Heart left ventricle (tissue), 16 donors: ENCODE measurements around the gene TNS3. TPM values are rescaled to one million over a fixed set of nuclear protein-coding genes. Genes with fewer than 3 reads are reported as not detected.

ENCODE experiments used
- ATAC-seq, 4 donors: fragments of 200-7000 bp; cut with Tn5 transposase; one replicate each; pipeline ENCODE4 v1.9.1; 2020 to 2022; ENCODE audit warnings: moderate library complexity in 4 of 4, mild to moderate bottlenecking in 3 of 4, moderate number of reproducible peaks in 1 of 4
- DNase-seq, 5 donors: peaks; one replicate each; pipeline ENCODE4 v3.0.0-alpha.2; 2020
- H3K27ac ChIP-seq, 12 donors: fragments of 200-600 bp; sonication (generic) in 4 of 12; one replicate each; pipeline versions ENCODE4 v1.5.0 to v1.8.0; 2016 to 2022; ENCODE audit warnings: mild to moderate bottlenecking in 2 of 12
- H3K27me3 ChIP-seq, 9 donors: fragments of 200-600 bp; sonication (generic) in 2 of 9; one replicate each; pipeline versions ENCODE4 v1.5.1 to v1.8.0; 2016 to 2022; ENCODE audit warnings: mild to moderate bottlenecking in 3 of 9
- H3K36me3 ChIP-seq, 9 donors: fragments of 200-600 bp; sonication (generic) in 2 of 9; one replicate each; pipeline versions ENCODE4 v1.5.0 to v1.8.0; 2018 to 2022; ENCODE audit warnings: mild to moderate bottlenecking in 2 of 9
- H3K4me1 ChIP-seq, 12 donors: fragments of 200-600 bp; sonication (generic) in 4 of 12; one replicate each; pipeline versions ENCODE4 v1.5.0 to v1.8.0; 2016 to 2022; ENCODE audit warnings: mild to moderate bottlenecking in 3 of 12
- H3K4me3 ChIP-seq, 12 donors: fragments of 200-600 bp; sonication (generic) in 4 of 12; one replicate each; pipeline versions ENCODE4 v1.5.0 to v1.8.0; 2017 to 2022; ENCODE audit warnings: mild to moderate bottlenecking in 9 of 12, moderate library complexity in 4 of 12
- H3K9me3 ChIP-seq, 12 donors: fragments of 200-600 bp; sonication (generic) in 4 of 12; one replicate each; pipeline versions ENCODE4 v1.5.0 to v1.8.0; 2016 to 2022; ENCODE audit warnings: mild to moderate bottlenecking in 1 of 12
- POLR2A ChIP-seq, 2 donors: fragments of 450-650 bp; IDR thresholded peaks; one replicate each; pipeline ENCODE4 v1.6.1; 2017; ENCODE audit warnings: antibody characterized with exemption in 2 of 2, mild to moderate bottlenecking in 2 of 2, moderate library complexity in 2 of 2
- WGBS, 4 donors: extraction: QIAGEN DNeasy Blood & Tissue Kit in 2 of 4; methylation state at CpG; one replicate each; pipeline versions ENCODE4 v1.1.5 to v1.1.7; 2013 to 2018; 5-methylcytosine and 5-hydroxymethylcytosine counted together
- intact Hi-C, 10 donors: fragments of 100-400 bp; cut with DNase I; formaldehyde crosslinking; loops; one replicate each; pipeline versions ENCODE4 v1.11.1 to v1.14.2; 2022
- polyA plus RNA-seq, 2 donors: library from polyadenylated mRNA; stranded (reverse); fragments of 200-250 nt; gene quantifications; one replicate each; pipeline ENCODE4 v1.2.3, GENCODE V29; 2013
- total RNA-seq, 9 donors: library from RNA; depleted of rRNA in 2 of 9; stranded (reverse); fragments of >200 nt in 2 of 9; fragmentation: NEBNext Ultra II Directional in 3 of 9; extraction: Animal tissue kit (Norgen Biotek cat#: 25700) in 3 of 9; gene quantifications; one replicate each; pipeline versions ENCODE4 v1.1.0 to v1.2.4, GENCODE V29; 2016 to 2023
- TF ChIP-seq, protein P1 (sequence below), 12 donors: fragments of 200-600 bp; sonication (generic) in 4 of 12; IDR thresholded peaks; one replicate each; pipeline versions ENCODE4 v1.5.0 to v1.8.0; 2018 to 2022; ENCODE audit warnings: antibody characterized with exemption in 12 of 12, mild to moderate bottlenecking in 5 of 12
- donor health status: ischemic (EF 13 %, LVEDD 7.1; RV severe dilation, severe dysfunction).
- donor health status: healthy with polysubstance abuse.
- donor health status: DM: no; HTN: yes; CAD: no.
- donor health status: DM: no; HTN: no; CAD: no.
- donor health status: ischemic (EF 25% LVEDD 6.9; RV normal size, moderate dysfunction).
- donor health status: ischemic (EF 25% LVEDD 5.7; RV mildly dilated, moderate dysfunction).
- donor health status: healthy.
- donor health status: DM: yes; HTN: yes; CAD: no.
- donor health status: ischemic (EF 35%, LVEDD 5.7; RV mildly dilated, moderate dysfunction).
- donor health status: nonischemic (EF 11% LVEDD 7.7; RV severe dilation, severe dysfunction).
- donor health status: DM: yes; HTN: yes; CAD: no.
- donor health status: PGD.
- donor health status: ischemic (EF 29% LVEDD 5.4; RV normal size, mild dysfunction).
- donor health status: nonischemic (EF 23%, LVEDD 6.1; RV moderate dilation, normal function).

TNS3 gene
- total and polyA plus RNA-seq, 11 donors: 10.1 to 116 (median 32.7) TPM

DNA sequence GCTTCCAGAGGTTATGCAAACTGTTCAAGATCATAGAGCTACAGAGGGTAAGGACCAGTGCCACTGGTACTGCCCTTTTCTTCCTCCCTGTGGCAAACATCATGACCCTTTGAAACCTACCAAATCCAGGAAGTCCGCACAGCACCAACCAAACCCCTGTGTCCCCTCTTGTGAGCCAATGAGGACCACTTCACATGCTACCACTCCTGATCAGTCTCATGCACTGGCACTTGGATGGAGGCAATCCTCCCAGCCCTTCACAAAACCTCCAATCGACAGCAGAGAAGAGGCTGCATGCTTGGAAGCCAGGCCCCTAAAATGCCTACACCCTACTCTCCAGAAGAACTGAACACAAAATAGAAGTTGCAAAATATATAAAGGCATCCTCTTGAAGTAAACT is 248.0 kb downstream of the TNS3 start:
- peaks cover 6 to 68% (median 38%) of the 10 kb centered on the region in 12 donors for H3K4me1 ChIP-seq
- TF ChIP-seq POLR2A (IDR thresholded peaks at IDR 0.05): no peak
- TF ChIP-seq, protein P1, sequence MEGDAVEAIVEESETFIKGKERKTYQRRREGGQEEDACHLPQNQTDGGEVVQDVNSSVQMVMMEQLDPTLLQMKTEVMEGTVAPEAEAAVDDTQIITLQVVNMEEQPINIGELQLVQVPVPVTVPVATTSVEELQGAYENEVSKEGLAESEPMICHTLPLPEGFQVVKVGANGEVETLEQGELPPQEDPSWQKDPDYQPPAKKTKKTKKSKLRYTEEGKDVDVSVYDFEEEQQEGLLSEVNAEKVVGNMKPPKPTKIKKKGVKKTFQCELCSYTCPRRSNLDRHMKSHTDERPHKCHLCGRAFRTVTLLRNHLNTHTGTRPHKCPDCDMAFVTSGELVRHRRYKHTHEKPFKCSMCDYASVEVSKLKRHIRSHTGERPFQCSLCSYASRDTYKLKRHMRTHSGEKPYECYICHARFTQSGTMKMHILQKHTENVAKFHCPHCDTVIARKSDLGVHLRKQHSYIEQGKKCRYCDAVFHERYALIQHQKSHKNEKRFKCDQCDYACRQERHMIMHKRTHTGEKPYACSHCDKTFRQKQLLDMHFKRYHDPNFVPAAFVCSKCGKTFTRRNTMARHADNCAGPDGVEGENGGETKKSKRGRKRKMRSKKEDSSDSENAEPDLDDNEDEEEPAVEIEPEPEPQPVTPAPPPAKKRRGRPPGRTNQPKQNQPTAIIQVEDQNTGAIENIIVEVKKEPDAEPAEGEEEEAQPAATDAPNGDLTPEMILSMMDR (IDR thresholded peaks at IDR 0.05): no peak
- H3K27me3 ChIP-seq: no peaks in the 10 kb centered on the region
- peak overlapping the region in 5 of 12 donors; percentile 1 to 52 (median 28) for H3K27ac ChIP-seq
- 85 to 90% (median 87%) methylated on average over 2 of the region's 2 CpGs for WGBS, 4 donors
- intact Hi-C loops: loop anchor here in 1 of 10 donors (5.0 kb wide), 1 partner anchor 37 kb away; no protein-coding TSS in a partner anchor
- no peak for ATAC-seq
- no peak for DNase-seq
- H3K9me3 ChIP-seq: peaks cover 0 to 8% (median 0%) of the 10 kb centered on the region in 12 donors
- peaks cover 0 to 69% (median 0%) of the 10 kb centered on the region in 9 donors for H3K36me3 ChIP-seq
- H3K4me3 ChIP-seq: no peak overlapping the region

DNA sequence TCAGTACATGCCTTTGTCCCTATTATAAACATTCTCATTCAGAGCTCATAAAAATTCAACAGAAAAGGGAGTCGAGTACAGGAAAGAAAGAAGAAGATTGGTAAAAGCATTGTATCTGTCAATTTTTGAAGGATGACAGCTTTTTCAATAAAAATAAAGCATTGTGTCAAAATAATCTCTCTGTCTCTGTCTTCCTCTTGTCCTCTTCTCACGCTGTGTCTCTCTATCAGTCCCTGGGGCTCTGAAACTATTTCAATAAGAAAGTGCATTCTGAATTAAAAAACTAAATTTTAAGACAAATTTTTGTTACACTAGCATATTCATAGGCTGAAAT is 248.4 kb downstream of the TNS3 start:
- no peak for TF ChIP-seq POLR2A (IDR thresholded peaks at IDR 0.05)
- TF ChIP-seq, protein P1 (IDR thresholded peaks at IDR 0.05): no peak
- no peak for ATAC-seq
- Histone ChIP-seq H3K36me3 (peaks cover 0 to 69% (median 0%) of the 10 kb centered on the region in 9 donors), H3K9me3 (peaks cover 0 to 8% (median 0%) of the 10 kb centered on the region in 12 donors), H3K4me1 (peaks cover 9 to 73% (median 42%) of the 10 kb centered on the region in 12 donors), H3K4me3 (no peak overlapping the region), H3K27me3 (no peaks in the 10 kb centered on the region), H3K27ac (peak overlapping the region in 6 of 12 donors; percentile 14 to 52 (median 24))
- DNase-seq: no peak
- 63 to 77% (median 75%) methylated on average over 2 of the region's 2 CpGs for WGBS, 4 donors
- intact Hi-C loops: loop anchor here in 1 of 10 donors (5.0 kb wide), 1 partner anchor 36 kb away; no protein-coding TSS in a partner anchor

DNA sequence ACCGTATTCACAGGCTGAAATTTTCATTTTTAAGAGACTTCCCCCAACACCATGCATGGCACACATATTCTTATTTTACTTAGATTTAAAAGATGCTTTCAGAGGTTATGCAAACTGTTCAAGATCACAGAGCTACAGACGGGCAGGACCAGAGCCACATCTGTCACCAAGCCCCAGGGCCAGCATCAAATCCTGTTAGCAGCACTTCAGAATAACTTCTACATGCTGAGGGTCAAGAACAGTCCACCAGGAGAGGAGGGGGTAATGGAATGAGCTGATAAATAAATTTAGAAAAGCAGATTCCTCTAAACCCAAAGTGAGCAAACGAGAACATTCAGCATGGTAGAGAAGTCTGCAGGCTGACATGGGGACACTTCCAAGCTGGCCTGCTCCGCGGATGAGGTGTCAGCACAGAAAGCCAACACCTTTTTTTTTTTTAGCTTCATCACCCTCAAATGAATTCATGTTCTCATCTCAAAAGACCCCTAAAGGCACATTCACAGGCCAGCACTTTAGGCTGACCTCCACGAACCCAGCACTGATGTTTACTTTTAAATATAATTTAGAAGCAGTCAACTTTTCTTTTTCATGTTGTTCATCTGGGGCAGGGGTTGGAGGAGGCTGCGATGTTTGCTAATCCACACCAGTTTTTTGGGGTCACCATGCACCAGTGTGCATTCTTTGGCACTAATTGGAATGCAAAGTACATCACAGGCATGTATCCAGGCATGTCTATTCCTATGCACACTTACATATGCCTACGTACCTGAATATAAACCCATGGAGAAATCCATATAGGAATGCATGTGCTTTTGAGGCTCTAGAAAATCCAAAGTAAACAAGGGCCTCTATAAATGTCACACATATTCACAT is 249.0 kb downstream of the TNS3 start:
- peaks cover 0 to 8% (median 0%) of the 10 kb centered on the region in 12 donors for H3K9me3 ChIP-seq
- H3K4me3 ChIP-seq: no peak overlapping the region
- ATAC-seq (no peak), DNase-seq (no peak)
- peaks cover 0 to 66% (median 0%) of the 10 kb centered on the region in 9 donors for H3K36me3 ChIP-seq
- TF ChIP-seq, protein P1 (IDR thresholded peaks at IDR 0.05): no peak
- no peak for TF ChIP-seq POLR2A (IDR thresholded peaks at IDR 0.05)
- H3K27me3 ChIP-seq: no peaks in the 10 kb centered on the region
- intact Hi-C loops: loop anchor here in 1 of 10 donors (5.0 kb wide), 1 partner anchor 36 kb away; no protein-coding TSS in a partner anchor
- 55 to 69% (median 62%) methylated on average over 8 of the region's 8 CpGs for WGBS, 4 donors
- H3K4me1 ChIP-seq: peaks cover 12 to 77% (median 48%) of the 10 kb centered on the region in 12 donors
- peak overlapping the region in 7 of 12 donors; percentile 4 to 52 (median 28) for H3K27ac ChIP-seq

DNA sequence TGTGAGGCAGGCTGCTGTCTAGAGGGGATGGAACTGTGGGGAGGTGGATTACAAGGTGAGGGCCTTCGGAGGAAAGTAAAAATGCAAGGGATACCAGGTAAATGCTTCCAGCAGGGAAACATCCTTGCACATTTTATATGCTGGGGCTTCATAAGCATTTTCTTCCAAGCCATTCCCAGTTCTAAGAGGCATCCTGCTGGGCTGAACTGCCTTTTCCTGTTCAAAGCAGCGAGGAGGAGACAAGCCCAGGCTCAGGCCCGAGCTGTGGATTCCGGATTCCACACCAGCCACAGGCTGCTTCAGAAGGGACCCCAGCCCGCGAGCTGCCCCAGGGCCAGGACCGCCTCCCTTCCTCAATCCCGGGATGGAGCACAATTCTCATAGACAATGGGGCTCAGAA is 249.7 kb downstream of the TNS3 start:
- Histone ChIP-seq H3K9me3 (peaks cover 0 to 3% (median 0%) of the 10 kb centered on the region in 12 donors), H3K27ac (peak overlapping the region in 4 of 12 donors; percentile 4 to 52 (median 28)), H3K36me3 (peaks cover 0 to 59% (median 0%) of the 10 kb centered on the region in 9 donors), H3K27me3 (no peaks in the 10 kb centered on the region), H3K4me1 (peaks cover 12 to 78% (median 51%) of the 10 kb centered on the region in 12 donors), H3K4me3 (no peak overlapping the region)
- WGBS, 4 donors: 55 to 67% (median 63%) methylated on average over 8 of the region's 8 CpGs
- TF ChIP-seq, protein P1 (IDR thresholded peaks at IDR 0.05): no peak
- TF ChIP-seq POLR2A (IDR thresholded peaks at IDR 0.05): no peak
- intact Hi-C loops: loop anchor here in 1 of 10 donors (5.0 kb wide), 1 partner anchor 35 kb away; no protein-coding TSS in a partner anchor
- DNase-seq (no peak), ATAC-seq (no peak)
